Activated CD8-positive, alpha-beta T cell treated with anti-CD3 and anti-CD28 coated beads for 36 hours (primary cell): Measurements from ENCODE around the gene PIGP. TPM values are rescaled to one million over a fixed set of nuclear protein-coding genes. Genes with fewer than 3 reads are reported as not detected.
"Not testable (repeated sequence)": the region's sequence is repeated elsewhere in the genome, so short reads cannot be mapped to it uniquely, and the experiment has no call there.

Experiments
- ATAC-seq: fragments of 200-7000 bp; cut with Tn5 transposase; one replicate; pipeline ENCODE4 v1.10.0; 2021; ENCODE audit warnings: mild to moderate bottlenecking, moderate library complexity
- CTCF ChIA-PET: fragments of 350-600 bp; sonication (Branson Sonifier 250); formaldehyde crosslinking; loops from one replicate; lab custom pipeline; 2021; ENCODE audit warnings: antibody characterized with exemption; lab: Charles Lee
- POLR2A ChIA-PET: fragments of 350-600 bp; sonication (Branson Sonifier 250); formaldehyde crosslinking; loops from one replicate; lab custom pipeline; 2021; ENCODE audit warnings: antibody characterized with exemption; lab: Charles Lee
- DNase-seq: peaks from one replicate; pipeline ENCODE4 v3.0.0-alpha.2; 2020
- H3K27ac Mint-ChIP-seq: one replicate; pipeline ENCODE4 v1.8.0; 2021; ENCODE audit warnings: mild to moderate bottlenecking, mixed read lengths
- H3K27me3 Mint-ChIP-seq: one replicate; pipeline ENCODE4 v1.8.0; 2021; ENCODE audit warnings: mixed read lengths
- H3K36me3 Mint-ChIP-seq: one replicate; pipeline ENCODE4 v1.8.0; 2021; ENCODE audit warnings: low read depth, mixed read lengths
- H3K4me1 Mint-ChIP-seq: one replicate; pipeline ENCODE4 v1.8.0; 2021; ENCODE audit warnings: low read depth, mixed read lengths
- H3K4me3 Mint-ChIP-seq: one replicate; pipeline ENCODE4 v1.8.0; 2021; ENCODE audit warnings: mild to moderate bottlenecking, moderate library complexity, mixed read lengths
- H3K9me3 Mint-ChIP-seq: one replicate; pipeline ENCODE4 v1.8.0; 2021; ENCODE audit warnings: mixed read lengths
- CTCF ChIP-seq: fragments of 200-600 bp; IDR thresholded peaks from one replicate; pipeline ENCODE4 v1.8.0; 2022; ENCODE audit warnings: antibody characterized with exemption, mild to moderate bottlenecking
- intact Hi-C: fragments of 100-400 bp; cut with micrococcal nuclease; formaldehyde crosslinking; loops from one replicate; pipeline ENCODE4 v1.10.0; 2022
- total RNA-seq, 2 experiments: library from RNA; stranded (reverse); gene quantifications; one replicate each; pipeline ENCODE4 v1.2.3, GENCODE V29; 2021

Gene PIGP
- total RNA-seq, 2 experiments from 2014 or later: 23.4 to 24.3 TPM

- intact Hi-C loops: no loop called here
- H3K36me3 Mint-ChIP-seq: no peaks in the 10 kb centered on the region
- H3K9me3 Mint-ChIP-seq: no peaks in the 10 kb centered on the region
- CTCF ChIA-PET: interaction anchor here (1.5 kb wide), 1 partner anchor 30 kb away, joined by 4 read pairs; no protein-coding TSS in a partner anchor
- no peak overlapping the region for H3K27ac Mint-ChIP-seq
- no peak for DNase-seq
- no peaks in the 10 kb centered on the region for H3K27me3 Mint-ChIP-seq
- H3K4me1 Mint-ChIP-seq: peaks cover 5% of the 10 kb centered on the region
- TF ChIP-seq CTCF: no peak
- POLR2A ChIA-PET: no interaction called here
- H3K4me3 Mint-ChIP-seq: no peak overlapping the region
- no peak for ATAC-seq
Observed at GRCh38 chr21:37040212-37040611, 32.7 kb downstream of the PIGP start.

GRCh38 chr21:37039411-37040075 lies 33.3 kb downstream of the PIGP start:
- ChIA-PET CTCF (interaction anchor here (1.0 to 1.5 kb wide), 2 partner anchors 30 to 63 kb away, joined by 3 to 4 read pairs; no protein-coding TSS in a partner anchor), POLR2A (no interaction called here)
- Mint-ChIP-seq H3K36me3 (no peaks in the 10 kb centered on the region), H3K27me3 (no peaks in the 10 kb centered on the region), H3K27ac (no peak overlapping the region), H3K4me3 (no peak overlapping the region), H3K4me1 (no peaks in the 10 kb centered on the region), H3K9me3 (no peaks in the 10 kb centered on the region)
- intact Hi-C loops: no loop called here
- ATAC-seq (no peak), DNase-seq (no peak)
- TF ChIP-seq CTCF: no peak

- H3K36me3 Mint-ChIP-seq: no peaks in the 10 kb centered on the region
- ChIA-PET POLR2A (interaction anchor here (1.0 kb wide), 1 partner anchor 22 kb away, joined by 3 read pairs; no protein-coding TSS in a partner anchor), CTCF (no interaction called here)
- H3K9me3 Mint-ChIP-seq: no peaks in the 10 kb centered on the region
- DNase-seq (no peak), ATAC-seq (no peak)
- H3K4me1 Mint-ChIP-seq: no peaks in the 10 kb centered on the region
- H3K4me3 Mint-ChIP-seq: no peak overlapping the region
- no peak overlapping the region for H3K27ac Mint-ChIP-seq
- TF ChIP-seq CTCF: no peak
- intact Hi-C loops: no loop called here
- no peaks in the 10 kb centered on the region for H3K27me3 Mint-ChIP-seq
Observed at GRCh38 chr21:37036177-37036576, 36.7 kb downstream of the PIGP start.

GRCh38 chr21:37034394-37034793 lies 38.5 kb downstream of the PIGP start:
- ATAC-seq, H3K36me3 Mint-ChIP-seq, H3K4me1 Mint-ChIP-seq, CTCF ChIA-PET, H3K27me3 Mint-ChIP-seq, POLR2A ChIA-PET, H3K4me3 Mint-ChIP-seq, intact Hi-C loops, DNase-seq, H3K9me3 Mint-ChIP-seq, H3K27ac Mint-ChIP-seq: not testable (repeated sequence)

GRCh38 chr21:37032877-37033471 lies 39.9 kb downstream of the PIGP start:
- POLR2A ChIA-PET: no interaction called here
- no peak for TF ChIP-seq CTCF
- Mint-ChIP-seq H3K27ac (no peak overlapping the region), H3K27me3 (no peaks in the 10 kb centered on the region), H3K4me3 (no peak overlapping the region), H3K4me1 (no peaks in the 10 kb centered on the region), H3K36me3 (no peaks in the 10 kb centered on the region), H3K9me3 (no peaks in the 10 kb centered on the region)
- ATAC-seq: no peak
- CTCF ChIA-PET: no interaction called here
- peak; percentile 11 for DNase-seq
- intact Hi-C loops: no loop called here
